Spleen (tissue), 11 donors: ENCODE data around the gene SSR3. TPM values are rescaled to one million over a fixed set of nuclear protein-coding genes. Genes with fewer than 3 reads are reported as not detected.

ENCODE experiments used
- DNase-seq: peaks from one replicate; pipeline ENCODE4 v3.0.0-alpha.2; 2020
- H3K27ac ChIP-seq, 8 donors: fragments of 200-600 bp; sonication (generic) in 7 of 8; 1 replicate in 4 of 8; 2 replicates in 4 of 8; pipeline versions ENCODE4 v1.5.0 to v1.8.0; 2016 to 2021; ENCODE audit warnings: inconsistent platforms in 4 of 8, mild to moderate bottlenecking in 4 of 8, moderate library complexity in 1 of 8
- H3K27me3 ChIP-seq, 7 donors: fragments of 200-600 bp; sonication (generic) in 6 of 7; replicated peaks in 1 of 7; 1 replicate in 4 of 7; 2 replicates in 3 of 7; pipeline versions ENCODE4 v1.5.0 to v1.8.0; 2016 to 2021; ENCODE audit warnings: inconsistent platforms in 3 of 7, mild to moderate bottlenecking in 1 of 7
- H3K36me3 ChIP-seq, 6 donors: fragments of 200-600 bp; sonication (generic) in 5 of 6; 1 replicate in 4 of 6; 2 replicates in 2 of 6; pipeline versions ENCODE4 v1.5.0 to v1.8.0; 2016 to 2021; ENCODE audit warnings: inconsistent platforms in 2 of 6
- H3K4me1 ChIP-seq, 6 donors: fragments of 200-600 bp; sonication (generic) in 5 of 6; 1 replicate in 3 of 6; 2 replicates in 3 of 6; pipeline versions ENCODE4 v1.5.0 to v1.8.0; 2016 to 2021; ENCODE audit warnings: inconsistent platforms in 3 of 6
- H3K4me3 ChIP-seq, 8 donors: fragments of 200-600 bp; sonication (generic) in 7 of 8; 1 replicate in 4 of 8; 2 replicates in 4 of 8; pipeline versions ENCODE4 v1.5.0 to v1.8.0; 2016 to 2021; ENCODE audit warnings: inconsistent platforms in 4 of 8, mild to moderate bottlenecking in 4 of 8, moderate library complexity in 2 of 8
- H3K9me3 ChIP-seq, 8 donors: fragments of 200-600 bp; sonication (generic) in 7 of 8; 1 replicate in 4 of 8; 2 replicates in 4 of 8; pipeline versions ENCODE4 v1.5.0 to v1.8.0; 2016 to 2021; ENCODE audit warnings: inconsistent platforms in 4 of 8
- POLR2A ChIP-seq, 3 donors: fragments of 450-650 bp; IDR thresholded peaks; one replicate each; pipeline ENCODE4 v1.5.1; 2017; ENCODE audit warnings: antibody characterized with exemption in 3 of 3, mild to moderate bottlenecking in 1 of 3
- POLR2AphosphoS5 ChIP-seq, 3 donors: sonication (generic); formaldehyde crosslinking; IDR thresholded peaks; one replicate each; pipeline ENCODE4 v1.5.1; 2017; ENCODE audit warnings: antibody characterized with exemption in 3 of 3
- WGBS, 5 donors: extraction: QIAGEN DNeasy Blood & Tissue Kit in 3 of 5; methylation state at CpG; one replicate each; pipeline versions ENCODE4 v1.1.5 to v1.1.7; 2013 to 2018; 5-methylcytosine and 5-hydroxymethylcytosine counted together
- intact Hi-C: fragments of 100-400 bp; cut with DNase I; formaldehyde crosslinking; loops from one replicate; pipeline ENCODE4 v1.15.0; 2023; ENCODE audit warnings: low total_unique reads
- polyA plus RNA-seq, 3 donors: library from polyadenylated mRNA; stranded (reverse); fragments of 200-250 nt; gene quantifications; one replicate each; pipeline ENCODE4 v1.2.1, GENCODE V29; 2013
- total RNA-seq, 7 donors: library from RNA; depleted of rRNA in 3 of 7; stranded (reverse); fragments of >200 nt in 3 of 7; fragmentation: NEBNext Ultra II Directional in 4 of 7; extraction: Animal tissue kit (Norgen Biotek cat#: 25700) in 4 of 7; gene quantifications; one replicate each; pipeline versions ENCODE4 v1.1.0 to v1.2.1, GENCODE V29; 2016 to 2021
- TF ChIP-seq, protein P1 (sequence below), 11 experiments: fragments of 200-600 bp in 7 of 11; fragments of 450-650 bp in 4 of 11; sonication (generic) in 4 of 11; IDR thresholded peaks in 8 of 11; conservative IDR thresholded peaks in 3 of 11; 1 replicate in 7 of 11; 2 replicates in 4 of 11; pipeline versions ENCODE4 v1.4.0 to v1.8.0; 2016 to 2021; ENCODE audit warnings: antibody characterized with exemption in 11 of 11, inconsistent platforms in 4 of 11, mild to moderate bottlenecking in 1 of 11
- donor health status: healthy with polysubstance abuse.
- donor health status: DM: no; HTN: no; CAD: no; lungs with moderate emphysema.
- donor health status: DM: no; HTN: no; CAD: no.
- donor health status: Bipolar disorder and iron deficiency.
- donor health status: healthy.
- donor health status: DM: no; HTN: no; CAD: no.
- donor health status: DM: yes; HTN: yes; CAD: no.

Gene SSR3
- total and polyA plus RNA-seq, 10 donors: 36.6 to 123 (median 96.7) TPM

DNA sequence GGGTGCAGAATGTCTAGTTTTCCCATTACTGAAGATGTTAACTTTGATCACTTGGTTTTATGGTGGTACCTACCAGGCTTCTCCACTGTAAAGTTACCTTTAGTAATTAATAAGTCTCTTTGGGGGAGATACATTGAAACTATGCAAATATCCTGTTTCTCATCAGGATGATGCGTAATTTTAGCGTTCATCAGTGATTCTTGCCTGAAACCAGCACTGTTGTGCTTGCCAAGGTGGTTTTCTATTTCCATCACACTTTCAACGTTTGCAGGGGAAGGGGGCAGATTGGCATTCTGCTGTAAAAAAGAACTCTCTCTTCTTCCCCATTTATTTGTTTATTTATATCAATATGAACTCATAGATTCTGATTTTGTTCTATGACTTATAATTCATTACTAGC is 61.0 kb downstream of the SSR3 start:
- Histone ChIP-seq H3K4me1 (no peaks in the 10 kb centered on the region), H3K36me3 (no peaks in the 10 kb centered on the region), H3K27me3 (no peaks in the 10 kb centered on the region), H3K4me3 (no peak overlapping the region), H3K27ac (no peak overlapping the region), H3K9me3 (peaks cover 0 to 7% (median 0%) of the 10 kb centered on the region in 8 donors)
- no peak for DNase-seq
- TF ChIP-seq POLR2A (IDR thresholded peaks at IDR 0.05) (no peak), POLR2AphosphoS5 (IDR thresholded peaks at IDR 0.05) (no peak)
- TF ChIP-seq, protein P1, sequence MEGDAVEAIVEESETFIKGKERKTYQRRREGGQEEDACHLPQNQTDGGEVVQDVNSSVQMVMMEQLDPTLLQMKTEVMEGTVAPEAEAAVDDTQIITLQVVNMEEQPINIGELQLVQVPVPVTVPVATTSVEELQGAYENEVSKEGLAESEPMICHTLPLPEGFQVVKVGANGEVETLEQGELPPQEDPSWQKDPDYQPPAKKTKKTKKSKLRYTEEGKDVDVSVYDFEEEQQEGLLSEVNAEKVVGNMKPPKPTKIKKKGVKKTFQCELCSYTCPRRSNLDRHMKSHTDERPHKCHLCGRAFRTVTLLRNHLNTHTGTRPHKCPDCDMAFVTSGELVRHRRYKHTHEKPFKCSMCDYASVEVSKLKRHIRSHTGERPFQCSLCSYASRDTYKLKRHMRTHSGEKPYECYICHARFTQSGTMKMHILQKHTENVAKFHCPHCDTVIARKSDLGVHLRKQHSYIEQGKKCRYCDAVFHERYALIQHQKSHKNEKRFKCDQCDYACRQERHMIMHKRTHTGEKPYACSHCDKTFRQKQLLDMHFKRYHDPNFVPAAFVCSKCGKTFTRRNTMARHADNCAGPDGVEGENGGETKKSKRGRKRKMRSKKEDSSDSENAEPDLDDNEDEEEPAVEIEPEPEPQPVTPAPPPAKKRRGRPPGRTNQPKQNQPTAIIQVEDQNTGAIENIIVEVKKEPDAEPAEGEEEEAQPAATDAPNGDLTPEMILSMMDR (IDR thresholded peaks at IDR 0.05 in 8 of 11, conservative IDR thresholded peaks at IDR 0.05 in 3 of 11): no peak
- intact Hi-C loops: no loop called here
- WGBS, 5 donors: 66 to 89% (median 80%) methylated on average over 3 of the region's 3 CpGs

DNA sequence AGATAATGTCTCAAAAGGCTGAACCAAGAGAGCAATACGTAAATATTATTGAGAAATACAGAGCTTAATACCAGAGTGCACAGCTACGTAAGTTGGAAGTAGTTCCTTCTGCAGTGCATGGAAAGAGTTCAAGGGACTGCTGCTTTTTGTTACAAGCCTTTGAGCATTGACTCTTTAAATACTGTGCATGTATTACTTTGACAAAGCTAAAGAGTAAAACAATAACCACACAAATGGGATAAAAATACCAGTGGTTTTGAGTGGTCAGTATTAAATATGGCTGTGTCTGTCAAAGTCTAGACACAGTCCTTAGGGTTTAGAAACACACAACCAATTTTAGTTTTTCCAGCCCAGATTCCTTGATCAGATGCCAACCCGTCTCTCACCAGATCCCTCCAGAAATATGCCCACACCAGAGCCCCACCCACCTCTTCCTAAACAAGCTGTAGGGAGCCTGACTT is 62.1 kb downstream of the SSR3 start:
- 71 to 87% (median 78%) methylated on average over 3 of the region's 3 CpGs for WGBS, 5 donors
- TF ChIP-seq, protein P1 (IDR thresholded peaks at IDR 0.05 in 8 of 11, conservative IDR thresholded peaks at IDR 0.05 in 3 of 11): no peak
- TF ChIP-seq POLR2A (IDR thresholded peaks at IDR 0.05) (no peak), POLR2AphosphoS5 (IDR thresholded peaks at IDR 0.05) (no peak)
- DNase-seq: no peak
- Histone ChIP-seq H3K4me3 (no peak overlapping the region), H3K27me3 (no peaks in the 10 kb centered on the region), H3K4me1 (no peaks in the 10 kb centered on the region), H3K27ac (no peak overlapping the region), H3K9me3 (no peaks in the 10 kb centered on the region), H3K36me3 (no peaks in the 10 kb centered on the region)
- intact Hi-C loops: no loop called here

DNA sequence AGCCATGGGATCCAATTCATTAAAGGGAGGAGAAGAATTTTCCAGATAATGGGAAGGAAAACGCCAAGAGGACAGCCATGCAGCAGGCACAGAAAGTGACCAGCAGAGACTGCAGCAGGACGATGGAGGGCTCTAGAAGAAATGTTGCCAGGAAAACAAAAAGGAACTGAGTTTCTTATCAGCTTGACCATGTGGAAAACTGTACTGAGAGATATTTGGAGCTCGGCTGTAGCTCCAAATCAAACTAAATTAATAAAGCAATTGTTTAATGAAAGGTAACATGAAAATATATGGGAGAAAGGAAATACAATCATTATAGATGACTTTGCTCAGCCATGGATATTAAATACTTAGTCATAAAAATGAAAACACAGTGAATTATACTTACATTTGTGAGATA is 63.7 kb downstream of the SSR3 start:
- Histone ChIP-seq H3K27ac (no peak overlapping the region), H3K27me3 (no peaks in the 10 kb centered on the region), H3K9me3 (no peaks in the 10 kb centered on the region), H3K36me3 (no peaks in the 10 kb centered on the region), H3K4me1 (no peaks in the 10 kb centered on the region), H3K4me3 (no peak overlapping the region)
- intact Hi-C loops: no loop called here
- TF ChIP-seq, protein P1 (IDR thresholded peaks at IDR 0.05 in 8 of 11, conservative IDR thresholded peaks at IDR 0.05 in 3 of 11): no peak
- TF ChIP-seq POLR2AphosphoS5 (IDR thresholded peaks at IDR 0.05) (no peak), POLR2A (IDR thresholded peaks at IDR 0.05) (no peak)
- no peak for DNase-seq
- 38 to 64% (median 53%) methylated on average over 3 of the region's 3 CpGs for WGBS, 5 donors

Other genes starting within 250 kb of the SSR3 start
- gene TIPARP, start 119.5 kb upstream of the SSR3 start, total RNA-seq: 10 to 100 TPM; 18.9 to 39.8 (median 29.7) TPM
- 1 to 10 TPM; 4.5 to 8.2 (median 7.3) TPM for gene TIPARP, start 119.5 kb upstream of the SSR3 start, polyA plus RNA-seq